Measurements from ENCODE around the gene PFKL. TPM values are rescaled to one million over a fixed set of nuclear protein-coding genes. Genes with fewer than 3 reads are reported as not detected.

PFKL gene
- polyA plus RNA-seq, 2 of the 4 experiments (the other 2 are of a cell fraction) = 23.2 to 38.7 TPM

DNA sequence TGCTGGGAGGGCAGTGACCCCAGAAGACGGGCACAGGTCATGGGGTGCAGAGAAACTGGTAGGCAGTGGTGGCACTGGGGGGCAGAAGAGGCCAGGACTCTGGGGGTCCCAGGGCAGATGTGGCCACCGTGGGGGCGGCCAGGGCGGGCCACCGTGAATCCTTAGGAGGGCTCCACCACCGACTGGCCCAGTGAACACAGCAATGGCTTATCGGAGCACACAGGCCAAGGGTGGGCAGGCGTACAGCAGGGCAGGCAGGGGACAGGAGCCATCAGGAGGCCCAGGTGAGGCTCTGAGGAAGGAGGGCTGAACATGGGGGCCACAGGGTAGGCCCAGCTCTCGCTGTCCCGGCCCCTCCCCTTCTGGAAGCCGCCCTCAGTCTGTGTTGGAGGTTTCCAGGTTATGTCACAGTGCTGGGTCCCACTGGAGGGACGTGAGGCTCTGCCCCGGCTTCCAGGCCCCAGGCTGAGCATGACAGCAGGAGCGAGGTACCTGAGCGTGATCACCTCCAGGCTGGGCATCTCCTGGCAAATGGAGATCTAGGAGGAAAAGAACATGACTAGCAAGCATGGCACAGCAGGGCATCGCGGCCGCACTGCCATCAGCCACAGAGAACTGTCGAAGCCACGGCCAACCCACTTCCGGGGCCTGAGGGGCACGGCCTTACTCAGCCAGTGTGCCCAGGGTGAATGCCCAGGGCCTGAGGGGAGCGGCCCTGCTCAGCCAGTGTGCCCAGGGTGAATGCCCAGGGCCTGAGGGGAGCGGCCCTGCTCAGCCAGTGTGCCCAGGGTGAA lies 35.6 kb downstream of the PFKL start:
- no peak for ATAC-seq
- POLR2A ChIA-PET = no interaction called here

GRCh38 chr21:44337449-44337848 lies 37.6 kb downstream of the PFKL start:
- CTCF ChIA-PET = interaction anchor here (1.0 to 1.6 kb wide), 6 partner anchors 12 to 144 kb away, joined by 3 to 7 read pairs (median 4); partner anchors contain the start of gene LRRC3
- H3K4me2 ChIP-seq = no peak overlapping the region
- H3K27ac ChIP-seq = no peak overlapping the region
- 53% methylated on average over 3 of the region's 3 CpGs for WGBS (ENCODE audit: missing lambda C conversion rate)
- H3K4me1 ChIP-seq = peaks cover 9% of the 10 kb centered on the region
- POLR2A ChIA-PET = no interaction called here
- DNase-seq (ENCODE audit: low read depth in 1 of 2, low spot score in 1 of 2) (no peak), ATAC-seq (no peak), FAIRE-seq (no peak)
- TF ChIP-seq HMGXB4 (CRISPR knock-in tag; IDR thresholded peaks at IDR 0.05; ENCODE audit: borderline replicate concordance) = no peak
- TF ChIP-seq NPAS2 (CRISPR knock-in tag; IDR thresholded peaks at IDR 0.05; ENCODE audit: borderline replicate concordance) = no peak
- no peak for TF ChIP-seq RNF2 (IDR thresholded peaks at IDR 0.05; ENCODE audit: borderline replicate concordance, low read depth)
- no peaks in the 10 kb centered on the region for H3K9me3 ChIP-seq
- no peak overlapping the region for H3K4me3 ChIP-seq

More for the DNA sequence above, 35.6 kb downstream of the PFKL start:
- CTCF ChIA-PET = interaction anchor here (0.6 to 1.0 kb wide), 2 partner anchors 9 to 166 kb away, joined by 3 to 4 read pairs; no protein-coding TSS in a partner anchor
- Histone ChIP-seq H3K4me3 (no peak overlapping the region), H3K4me2 (no peak overlapping the region), H3K4me1 (peaks cover 6% of the 10 kb centered on the region), H3K27ac (no peak overlapping the region), H3K9me3 (no peaks in the 10 kb centered on the region)
- TF ChIP-seq RNF2 (IDR thresholded peaks at IDR 0.05; ENCODE audit: borderline replicate concordance, low read depth) = no peak
- TF ChIP-seq EHF (CRISPR knock-in tag; IDR thresholded peaks at IDR 0.05) = no peak
- no peak for TF ChIP-seq HMGXB4 (CRISPR knock-in tag; IDR thresholded peaks at IDR 0.05; ENCODE audit: borderline replicate concordance)
- no peak for TF ChIP-seq TFCP2L1 (CRISPR knock-in tag; IDR thresholded peaks at IDR 0.05)
- no peak for TF ChIP-seq TP53 (CRISPR knock-in tag; IDR thresholded peaks at IDR 0.05)
- no peak for TF ChIP-seq HOXB5 (CRISPR knock-in tag; IDR thresholded peaks at IDR 0.05)
- TF ChIP-seq EP300 (IDR thresholded peaks at IDR 0.05) = no peak
- TF ChIP-seq EHMT2 (IDR thresholded peaks at IDR 0.05; ENCODE audit: low read depth) = no peak
- no peak for TF ChIP-seq ELK1 (IDR thresholded peaks at IDR 0.05; ENCODE audit: low read depth, low read length)
- no peak for TF ChIP-seq MYC (IDR thresholded peaks at IDR 0.05; ENCODE audit: borderline replicate concordance, low read length)
- TF ChIP-seq, protein P1, sequence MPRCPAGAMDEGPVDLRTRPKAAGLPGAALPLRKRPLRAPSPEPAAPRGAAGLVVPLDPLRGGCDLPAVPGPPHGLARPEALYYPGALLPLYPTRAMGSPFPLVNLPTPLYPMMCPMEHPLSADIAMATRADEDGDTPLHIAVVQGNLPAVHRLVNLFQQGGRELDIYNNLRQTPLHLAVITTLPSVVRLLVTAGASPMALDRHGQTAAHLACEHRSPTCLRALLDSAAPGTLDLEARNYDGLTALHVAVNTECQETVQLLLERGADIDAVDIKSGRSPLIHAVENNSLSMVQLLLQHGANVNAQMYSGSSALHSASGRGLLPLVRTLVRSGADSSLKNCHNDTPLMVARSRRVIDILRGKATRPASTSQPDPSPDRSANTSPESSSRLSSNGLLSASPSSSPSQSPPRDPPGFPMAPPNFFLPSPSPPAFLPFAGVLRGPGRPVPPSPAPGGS (IDR thresholded peaks at IDR 0.05) = no peak
- no peak for TF ChIP-seq PHF8 (IDR thresholded peaks at IDR 0.05; ENCODE audit: borderline replicate concordance, low read depth)
- no peak for TF ChIP-seq ZFP36 (IDR thresholded peaks at IDR 0.05; ENCODE audit: borderline replicate concordance, partially characterized antibody)
- TF ChIP-seq, protein P2, sequence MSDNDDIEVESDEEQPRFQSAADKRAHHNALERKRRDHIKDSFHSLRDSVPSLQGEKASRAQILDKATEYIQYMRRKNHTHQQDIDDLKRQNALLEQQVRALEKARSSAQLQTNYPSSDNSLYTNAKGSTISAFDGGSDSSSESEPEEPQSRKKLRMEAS (IDR thresholded peaks at IDR 0.05) = no peak
- TF ChIP-seq FOXS1 (CRISPR knock-in tag; IDR thresholded peaks at IDR 0.05) = no peak
- TF ChIP-seq JUN (IDR thresholded peaks at IDR 0.05) = no peak
- no peak for TF ChIP-seq ZC3H11A (IDR thresholded peaks at IDR 0.05)
- FAIRE-seq (no peak), DNase-seq (ENCODE audit: low read depth in 1 of 2, low spot score in 1 of 2) (no peak)
- WGBS (ENCODE audit: missing lambda C conversion rate) = 89% methylated on average over 12 of the region's 24 CpGs
